ENCODE data around the gene DDHD1. TPM values are rescaled to one million over a fixed set of nuclear protein-coding genes. Genes with fewer than 3 reads are reported as not detected.

DDHD1 gene
- total RNA-seq, 1 donor from 2014 or later = 14.5 TPM

DNA sequence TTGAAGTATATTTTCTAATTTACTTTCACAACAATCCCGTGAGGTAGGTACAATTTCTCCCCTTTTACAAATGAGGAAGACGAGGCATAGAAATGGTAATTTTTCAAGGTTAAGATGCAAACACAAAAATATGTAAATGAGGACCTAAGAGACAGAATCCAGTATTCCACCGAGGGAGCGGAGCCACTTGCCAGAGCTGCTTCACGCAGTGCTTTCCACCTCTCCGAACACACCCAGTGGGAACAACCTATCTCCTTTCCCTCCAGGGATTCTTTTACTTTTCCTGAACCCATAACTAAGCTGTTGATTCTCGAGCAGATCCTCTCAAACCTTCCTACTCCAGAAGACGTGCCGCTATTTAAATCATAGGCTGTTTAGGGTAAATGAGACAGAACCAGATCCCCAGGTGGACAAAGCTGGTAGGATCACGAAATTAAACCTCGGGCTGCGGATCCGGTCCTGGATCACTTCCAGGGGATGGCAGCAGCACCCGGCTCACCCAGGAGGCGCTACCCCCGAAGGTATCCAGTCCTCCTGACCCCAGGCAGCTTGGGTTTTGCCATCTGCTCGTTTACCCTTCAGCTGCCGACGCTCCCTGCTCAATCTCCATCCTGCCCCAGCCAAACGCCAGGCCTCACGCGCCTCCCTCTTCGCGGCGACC lies 1.5 kb downstream of the DDHD1 start:
- peak overlapping the region; percentile 93 for H2AFZ ChIP-seq (ENCODE audit: low read depth, low read length)
- H3K36me3 Mint-ChIP-seq (ENCODE audit: low read depth, unreplicated experiment) = no peaks in the 10 kb centered on the region

DNA sequence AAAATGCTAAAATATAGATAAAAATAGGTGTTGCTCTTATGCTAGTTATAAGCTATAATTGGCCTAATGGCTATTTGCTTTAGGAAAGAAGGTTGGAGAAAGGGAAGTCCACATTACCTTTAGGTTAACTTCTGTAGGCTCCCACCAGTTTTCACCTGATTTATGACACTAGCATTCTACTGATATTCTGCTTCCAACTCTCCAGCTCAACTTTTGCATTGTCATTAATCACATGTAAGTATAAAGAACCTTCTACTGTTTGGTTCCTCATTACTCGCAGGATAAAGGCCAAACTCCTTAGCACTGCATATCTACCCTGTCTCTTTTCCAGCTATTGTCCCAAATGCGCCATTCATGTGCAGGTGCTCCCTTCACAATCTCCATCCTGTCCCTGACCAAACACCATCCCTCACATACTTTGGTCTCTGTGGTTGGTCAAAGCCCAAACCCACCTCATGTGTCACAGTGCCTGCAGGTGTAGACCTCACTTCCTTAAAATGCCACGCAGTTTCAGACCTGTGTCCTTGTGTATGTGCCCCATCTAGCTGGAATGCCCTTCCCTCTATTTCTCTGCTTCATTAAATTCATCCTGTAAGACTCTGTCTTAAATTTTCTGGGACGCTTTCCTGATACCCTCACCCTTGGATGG lies 3.3 kb downstream of the DDHD1 start:
- Mint-ChIP-seq H3K9me3 (ENCODE audit: unreplicated experiment) (peaks cover 3% of the 10 kb centered on the region), H3K4me3 (ENCODE audit: unreplicated experiment) (no peak overlapping the region), H3K27ac (ENCODE audit: unreplicated experiment) (no peak overlapping the region), H3K4me1 (ENCODE audit: low read depth, unreplicated experiment) (peaks cover 6% of the 10 kb centered on the region), H3K36me3 (ENCODE audit: low read depth, unreplicated experiment) (no peaks in the 10 kb centered on the region), H3K27me3 (ENCODE audit: low read depth, unreplicated experiment) (no peaks in the 10 kb centered on the region)
- Histone ChIP-seq H3K9ac (ENCODE audit: low read length) (no peak overlapping the region), H3K4me3 (ENCODE audit: insufficient read depth, low read depth, low read length) (no peak overlapping the region), H2AFZ (ENCODE audit: low read depth, low read length) (no peak overlapping the region), H3K4me1 (ENCODE audit: insufficient read depth, low read length) (peaks cover 6% of the 10 kb centered on the region), H3K27ac (ENCODE audit: low read depth, low read length) (no peak overlapping the region), H3K79me2 (ENCODE audit: insufficient read depth, low read length) (peaks cover 57% of the 10 kb centered on the region), H3K4me2 (ENCODE audit: low read length) (peak overlapping the region; percentile 4), H3K9me3 (ENCODE audit: insufficient read depth, low read depth, low read length) (no peaks in the 10 kb centered on the region), H4K20me1 (ENCODE audit: insufficient read depth, low read length) (peaks cover 9% of the 10 kb centered on the region), H3K36me3 (ENCODE audit: insufficient read depth, low read length) (no peaks in the 10 kb centered on the region), H3K27me3 (ENCODE audit: insufficient read depth, low read length) (no peaks in the 10 kb centered on the region)
- TF ChIP-seq EZH2 (IDR thresholded peaks at IDR 0.05; ENCODE audit: insufficient read depth, low read length) = no peak
- TF ChIP-seq, protein P1, sequence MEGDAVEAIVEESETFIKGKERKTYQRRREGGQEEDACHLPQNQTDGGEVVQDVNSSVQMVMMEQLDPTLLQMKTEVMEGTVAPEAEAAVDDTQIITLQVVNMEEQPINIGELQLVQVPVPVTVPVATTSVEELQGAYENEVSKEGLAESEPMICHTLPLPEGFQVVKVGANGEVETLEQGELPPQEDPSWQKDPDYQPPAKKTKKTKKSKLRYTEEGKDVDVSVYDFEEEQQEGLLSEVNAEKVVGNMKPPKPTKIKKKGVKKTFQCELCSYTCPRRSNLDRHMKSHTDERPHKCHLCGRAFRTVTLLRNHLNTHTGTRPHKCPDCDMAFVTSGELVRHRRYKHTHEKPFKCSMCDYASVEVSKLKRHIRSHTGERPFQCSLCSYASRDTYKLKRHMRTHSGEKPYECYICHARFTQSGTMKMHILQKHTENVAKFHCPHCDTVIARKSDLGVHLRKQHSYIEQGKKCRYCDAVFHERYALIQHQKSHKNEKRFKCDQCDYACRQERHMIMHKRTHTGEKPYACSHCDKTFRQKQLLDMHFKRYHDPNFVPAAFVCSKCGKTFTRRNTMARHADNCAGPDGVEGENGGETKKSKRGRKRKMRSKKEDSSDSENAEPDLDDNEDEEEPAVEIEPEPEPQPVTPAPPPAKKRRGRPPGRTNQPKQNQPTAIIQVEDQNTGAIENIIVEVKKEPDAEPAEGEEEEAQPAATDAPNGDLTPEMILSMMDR (IDR thresholded peaks at IDR 0.05; ENCODE audit: insufficient read depth, low read depth, low read length) = no peak
- FAIRE-seq (no peak), DNase-seq (ENCODE audit: low read depth) (no peak)

More for the DNA sequence above, 1.5 kb downstream of the DDHD1 start:
- no peak for FAIRE-seq
- peak overlapping the region; percentile 23 for H3K27ac Mint-ChIP-seq (ENCODE audit: unreplicated experiment)
- Histone ChIP-seq H3K9ac (ENCODE audit: low read length) (peak overlapping the region; percentile 82), H3K4me2 (ENCODE audit: low read length) (peak overlapping the region; percentile 89), H3K9me3 (ENCODE audit: insufficient read depth, low read depth, low read length) (no peaks in the 10 kb centered on the region), H3K27ac (ENCODE audit: low read depth, low read length) (no peak overlapping the region), H3K27me3 (ENCODE audit: insufficient read depth, low read length) (no peaks in the 10 kb centered on the region), H4K20me1 (ENCODE audit: insufficient read depth, low read length) (peaks cover 9% of the 10 kb centered on the region), H3K36me3 (ENCODE audit: insufficient read depth, low read length) (no peaks in the 10 kb centered on the region), H3K79me2 (ENCODE audit: insufficient read depth, low read length) (peaks cover 51% of the 10 kb centered on the region), H3K4me3 (ENCODE audit: insufficient read depth, low read depth, low read length) (peak overlapping the region; percentile 80), H3K4me1 (ENCODE audit: insufficient read depth, low read length) (peaks cover 6% of the 10 kb centered on the region)
- H3K9me3 Mint-ChIP-seq (ENCODE audit: unreplicated experiment) = peaks cover 3% of the 10 kb centered on the region
- peak; percentile 18 for DNase-seq (ENCODE audit: low read depth)
- no peaks in the 10 kb centered on the region for H3K27me3 Mint-ChIP-seq (ENCODE audit: low read depth, unreplicated experiment)
- H3K4me1 Mint-ChIP-seq (ENCODE audit: low read depth, unreplicated experiment) = peaks cover 6% of the 10 kb centered on the region
- TF ChIP-seq, protein P1 (IDR thresholded peaks at IDR 0.05; ENCODE audit: insufficient read depth, low read depth, low read length) = peak; percentile 11
- no peak for TF ChIP-seq EZH2 (IDR thresholded peaks at IDR 0.05; ENCODE audit: insufficient read depth, low read length)
- peak overlapping the region; percentile 99 for H3K4me3 Mint-ChIP-seq (ENCODE audit: unreplicated experiment)

DNA sequence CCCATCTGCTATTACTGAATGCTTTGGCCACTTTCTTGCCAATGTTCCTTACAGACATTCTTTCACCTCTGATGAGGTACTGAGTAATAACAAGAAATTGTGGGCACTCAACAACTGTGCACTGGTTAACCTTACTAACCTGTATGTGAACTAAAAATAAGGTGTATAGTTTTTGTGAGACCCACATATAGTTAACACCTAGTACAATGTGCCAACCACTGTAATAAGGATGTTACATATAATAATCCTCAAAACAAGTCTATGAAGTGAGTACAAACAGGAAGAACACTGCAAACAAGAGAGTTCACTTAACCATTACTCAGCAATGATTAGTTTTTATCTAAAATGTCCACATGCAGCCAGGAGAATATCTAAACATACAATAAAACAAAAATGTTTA lies 4.5 kb downstream of the DDHD1 start:
- peaks cover 57% of the 10 kb centered on the region for H3K79me2 ChIP-seq (ENCODE audit: insufficient read depth, low read length)
- no peak for TF ChIP-seq EZH2 (IDR thresholded peaks at IDR 0.05; ENCODE audit: insufficient read depth, low read length)
- TF ChIP-seq, protein P1 (IDR thresholded peaks at IDR 0.05; ENCODE audit: insufficient read depth, low read depth, low read length) = no peak

More for the DNA sequence above, 4.5 kb downstream of the DDHD1 start:
- Histone ChIP-seq H3K4me2 (ENCODE audit: low read length) (no peak overlapping the region), H3K9ac (ENCODE audit: low read length) (no peak overlapping the region), H4K20me1 (ENCODE audit: insufficient read depth, low read length) (peaks cover 9% of the 10 kb centered on the region), H3K4me1 (ENCODE audit: insufficient read depth, low read length) (peaks cover 6% of the 10 kb centered on the region), H2AFZ (ENCODE audit: low read depth, low read length) (no peak overlapping the region), H3K36me3 (ENCODE audit: insufficient read depth, low read length) (no peaks in the 10 kb centered on the region), H3K27me3 (ENCODE audit: insufficient read depth, low read length) (no peaks in the 10 kb centered on the region), H3K9me3 (ENCODE audit: insufficient read depth, low read depth, low read length) (no peaks in the 10 kb centered on the region), H3K4me3 (ENCODE audit: insufficient read depth, low read depth, low read length) (no peak overlapping the region), H3K27ac (ENCODE audit: low read depth, low read length) (no peak overlapping the region)
- no peaks in the 10 kb centered on the region for H3K36me3 Mint-ChIP-seq (ENCODE audit: low read depth, unreplicated experiment)
- peaks cover 2% of the 10 kb centered on the region for H3K9me3 Mint-ChIP-seq (ENCODE audit: unreplicated experiment)
- peaks cover 12% of the 10 kb centered on the region for H3K4me1 Mint-ChIP-seq (ENCODE audit: low read depth, unreplicated experiment)
- no peaks in the 10 kb centered on the region for H3K27me3 Mint-ChIP-seq (ENCODE audit: low read depth, unreplicated experiment)
- no peak for DNase-seq (ENCODE audit: low read depth)
- no peak overlapping the region for H3K27ac Mint-ChIP-seq (ENCODE audit: unreplicated experiment)
- H3K4me3 Mint-ChIP-seq (ENCODE audit: unreplicated experiment) = no peak overlapping the region
- FAIRE-seq = no peak

Data from astrocyte (in vitro differentiated cells and primary cell).